Stimulated activated CD8-positive, alpha-beta memory T cell treated with anti-CD3 and anti-CD28 coated beads, Interleukin-4, amount 100 ng/mL, for 4 hours (primary cell): Measurements from ENCODE around the gene RFPL3.
"Not testable (repeated sequence)": the region's sequence is repeated elsewhere in the genome, so short reads cannot be mapped to it uniquely, and the experiment has no call there.

ENCODE experiments used
- DNase-seq, 2 donors: peaks; one replicate each; pipeline ENCODE4 v3.0.0-alpha.2; 2020; ENCODE audit warnings: low read depth in 2 of 2, low spot score in 1 of 2

RFPL3 gene

GRCh38 chr22:32352681-32353080 is 5.0 kb upstream of the RFPL3 start:
- no peak for DNase-seq

GRCh38 chr22:32353292-32353691 is 4.4 kb upstream of the RFPL3 start:
- DNase-seq = no peak

DNA sequence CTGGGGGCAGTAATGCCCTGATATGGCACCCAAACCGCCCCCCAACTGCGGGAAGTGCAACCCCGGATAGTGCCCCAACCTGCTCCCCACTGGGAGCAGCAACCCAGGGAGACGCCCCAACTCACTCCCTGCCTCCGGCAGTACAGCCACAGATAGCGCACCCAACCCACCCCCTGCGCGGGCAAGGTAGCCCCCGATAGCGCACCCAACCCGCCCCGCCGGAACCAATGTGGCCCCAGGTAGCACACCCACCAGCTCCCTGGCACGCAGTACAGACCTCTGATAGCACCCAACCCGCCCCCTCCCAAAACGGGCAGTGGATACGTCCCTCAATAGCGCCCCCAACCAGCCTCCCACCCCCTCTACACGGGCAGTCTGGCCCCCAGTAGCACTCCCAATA is 3.8 kb upstream of the RFPL3 start:
- no peak for DNase-seq

DNA sequence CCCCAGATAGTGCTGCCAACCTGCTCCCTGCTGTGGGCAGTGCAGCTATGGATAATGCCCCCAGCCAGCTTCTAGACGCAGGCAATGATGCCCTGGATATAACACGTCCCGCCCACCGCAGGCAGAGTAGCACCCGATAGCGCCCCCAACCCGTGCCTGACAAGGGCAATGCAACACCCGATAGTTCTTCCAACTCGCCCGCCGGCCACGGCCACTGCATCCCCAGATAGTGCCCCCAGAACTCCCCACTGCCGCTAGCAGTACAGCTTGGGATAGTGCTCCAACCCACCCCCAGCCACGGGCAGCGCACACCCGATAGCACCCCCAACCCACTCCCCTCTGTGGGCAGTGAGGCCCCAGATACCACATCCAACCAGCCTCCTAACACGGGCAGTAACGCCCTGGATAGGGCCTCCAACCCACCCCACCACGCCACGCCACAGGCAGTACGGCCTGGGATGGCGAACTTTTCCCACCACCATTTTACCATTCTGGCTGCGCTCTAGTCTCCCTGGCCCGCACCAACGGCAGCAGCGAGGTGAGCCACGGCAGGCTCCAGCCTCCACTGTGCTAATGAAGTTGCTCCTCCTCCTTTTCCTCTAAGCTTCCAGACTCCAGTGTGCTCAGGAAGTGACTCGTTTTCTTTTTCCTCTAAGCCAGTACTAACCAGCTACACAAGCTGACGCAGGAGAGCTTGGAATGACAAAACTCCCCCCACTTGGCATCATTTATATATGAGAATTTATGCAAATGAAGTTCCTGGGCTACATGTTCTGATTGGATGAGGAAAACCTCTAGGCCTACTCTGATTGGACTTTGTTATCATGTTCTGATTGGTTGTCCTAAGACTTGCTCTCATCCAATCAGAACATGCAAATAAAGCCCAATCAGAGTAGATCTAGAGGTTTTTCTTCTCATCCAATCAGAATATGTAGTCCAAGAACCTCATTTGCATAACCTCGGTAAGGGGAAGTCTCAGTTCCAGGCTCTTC is 3.0 kb upstream of the RFPL3 start:
- no peak for DNase-seq

- no peak for DNase-seq
These were observed 1.9 kb upstream of the RFPL3 start for GRCh38 chr22:32355760-32356159.

- DNase-seq = not testable (repeated sequence)
These were observed 2.4 kb downstream of the RFPL3 start for GRCh38 chr22:32360096-32360495.

DNA sequence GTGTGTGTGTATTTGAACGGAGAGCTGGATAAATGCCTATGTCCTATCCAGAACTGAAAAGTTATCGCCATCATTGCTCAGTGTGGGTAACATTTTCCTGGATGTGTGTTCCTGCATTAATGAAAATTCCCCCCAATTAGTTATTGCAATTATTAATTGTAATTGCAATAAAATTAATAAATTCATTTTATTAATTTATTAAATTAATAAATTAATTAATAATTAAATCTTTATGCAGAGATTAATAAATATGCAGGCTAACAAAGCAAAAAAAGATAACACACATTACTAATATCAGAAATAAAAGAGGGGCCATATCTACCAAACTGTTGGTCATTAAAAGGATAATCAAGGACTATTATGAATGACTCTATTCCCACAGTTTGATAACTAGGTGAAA is 3.6 kb downstream of the RFPL3 start:
- no peak for DNase-seq

DNA sequence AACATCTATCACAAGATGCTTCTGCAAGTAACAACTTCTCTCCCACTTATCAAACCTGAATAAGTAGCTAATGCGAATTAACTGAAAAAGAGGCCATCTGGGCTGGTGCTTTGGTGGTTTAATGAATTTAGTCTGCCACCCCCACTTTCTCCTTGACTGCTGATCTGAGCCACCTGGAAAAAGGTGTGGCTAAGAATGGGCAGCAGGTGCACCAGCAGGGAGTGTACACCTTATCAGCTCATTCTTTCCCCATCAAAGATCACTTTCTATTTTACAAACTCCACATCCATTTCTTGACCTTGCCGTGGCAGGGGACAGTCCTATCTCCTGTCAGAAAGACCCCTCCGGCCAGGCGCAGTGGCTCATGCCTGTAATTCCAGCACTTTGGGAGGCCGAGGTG is 6.5 kb downstream of the RFPL3 start:
- DNase-seq = no peak

- DNase-seq = no peak
These were observed 18.2 kb downstream of the RFPL3 start for GRCh38 chr22:32375678-32376450.

DNA sequence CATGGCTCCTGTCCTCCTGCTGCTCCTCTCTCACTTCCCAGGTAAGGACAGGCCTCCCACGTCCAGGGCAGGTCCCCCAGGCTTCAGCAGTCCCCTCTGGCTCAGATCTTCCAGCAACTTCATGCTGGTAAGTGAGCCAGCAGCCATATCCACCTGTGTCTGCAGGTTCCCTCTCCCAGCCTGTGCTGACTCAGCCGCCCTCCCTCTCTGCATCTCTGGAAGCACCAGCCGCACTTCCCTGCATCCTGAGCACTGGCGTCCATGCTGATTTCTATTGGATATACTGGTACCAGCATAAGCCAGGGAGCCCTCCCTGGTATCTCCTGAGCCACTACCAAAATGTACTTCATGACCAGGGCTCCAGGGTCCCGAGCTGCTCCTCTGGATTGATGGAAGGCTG is 19.0 kb downstream of the RFPL3 start:
- no peak for DNase-seq

- no peak for DNase-seq
These were observed 21.1 kb downstream of the RFPL3 start for GRCh38 chr22:32378707-32379272.

- no peak for DNase-seq
These were observed 23.3 kb downstream of the RFPL3 start for GRCh38 chr22:32380991-32381390.

DNA sequence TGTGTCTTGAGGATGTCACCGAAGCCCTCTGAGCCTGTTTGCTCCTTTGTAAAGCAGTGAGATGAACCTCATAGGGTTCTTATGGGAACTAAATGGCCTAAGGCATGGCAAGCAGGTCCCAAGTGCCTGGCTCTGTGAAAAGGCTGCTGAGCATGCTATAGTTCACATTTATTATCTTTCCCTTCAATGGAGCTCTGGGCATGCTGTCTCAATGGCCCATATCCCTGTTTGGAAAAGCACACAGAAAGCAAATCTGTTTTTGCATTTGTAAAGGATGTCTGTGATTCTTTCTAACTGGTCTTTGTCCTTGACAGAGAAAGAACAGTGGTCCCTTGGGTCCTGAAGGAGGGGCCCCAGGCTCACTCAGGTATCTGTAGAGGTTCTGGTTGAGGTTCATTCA is 28.0 kb downstream of the RFPL3 start:
- DNase-seq = no peak

GRCh38 chr22:32389685-32390084 is 32.0 kb downstream of the RFPL3 start:
- DNase-seq = no peak

DNA sequence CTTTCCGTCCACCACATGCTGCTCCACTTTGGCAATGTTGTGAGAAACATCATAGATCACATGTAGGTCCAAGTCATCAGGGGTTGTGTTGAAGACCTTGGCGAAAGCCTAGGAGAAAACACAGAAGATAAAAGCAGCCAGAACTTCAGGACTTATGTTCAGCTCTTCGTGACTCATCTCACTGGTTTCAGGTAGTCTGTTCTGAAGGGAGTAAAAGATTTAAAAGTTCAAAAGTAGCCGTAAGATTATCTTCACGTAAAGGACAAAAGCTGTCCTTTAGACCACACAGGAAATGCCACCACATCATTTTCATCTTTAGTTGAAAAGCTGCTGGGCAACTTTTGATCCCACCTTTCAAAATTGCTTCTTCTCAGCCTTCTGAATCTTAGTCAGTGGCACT is 37.4 kb downstream of the RFPL3 start:
- DNase-seq = no peak

- DNase-seq = no peak
These were observed 38.6 kb downstream of the RFPL3 start for GRCh38 chr22:32396255-32396654.

- no peak for DNase-seq
These were observed 39.1 kb downstream of the RFPL3 start for GRCh38 chr22:32396746-32397145.

GRCh38 chr22:32401486-32401885 is 43.8 kb downstream of the RFPL3 start:
- DNase-seq = no peak

DNA sequence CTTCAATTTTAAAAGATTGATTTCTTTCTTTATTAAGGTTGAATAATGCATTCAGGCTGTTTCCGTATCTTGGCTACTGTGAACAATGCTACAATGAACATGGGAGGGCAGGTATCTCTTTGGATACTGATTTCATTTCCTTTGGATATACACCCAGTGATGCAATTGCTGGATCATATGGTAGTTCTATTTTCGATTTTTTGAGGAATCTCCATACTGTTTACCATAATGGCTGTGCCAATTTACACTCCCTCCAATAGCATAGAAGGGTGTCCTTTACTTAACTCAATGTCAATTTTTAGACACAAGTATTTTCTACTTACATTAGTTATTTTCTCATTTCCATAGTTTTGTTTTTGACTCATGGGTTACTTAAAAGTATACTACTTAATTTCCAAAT is 46.4 kb downstream of the RFPL3 start:
- DNase-seq = no peak

DNA sequence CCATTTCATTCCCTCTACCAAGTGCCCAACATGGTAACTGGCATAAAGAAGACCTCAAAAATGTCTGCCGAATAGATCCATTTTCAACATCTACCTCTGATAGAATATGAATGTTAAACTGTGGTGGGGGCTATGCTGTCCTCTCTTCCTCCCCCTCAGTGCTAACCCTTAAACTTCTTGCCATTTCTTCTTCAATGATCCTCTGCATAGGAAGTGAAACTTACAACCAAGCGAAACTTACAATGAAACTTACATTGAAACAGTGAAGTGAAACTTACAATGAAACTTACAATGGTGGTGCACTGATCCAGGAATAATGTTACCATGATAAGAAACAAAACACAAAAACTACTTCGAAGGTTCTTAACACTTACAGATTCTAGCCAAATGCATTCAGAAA is 49.6 kb downstream of the RFPL3 start:
- DNase-seq = no peak

- no peak for DNase-seq
These were observed 50.3 kb downstream of the RFPL3 start for GRCh38 chr22:32407936-32408335.

DNA sequence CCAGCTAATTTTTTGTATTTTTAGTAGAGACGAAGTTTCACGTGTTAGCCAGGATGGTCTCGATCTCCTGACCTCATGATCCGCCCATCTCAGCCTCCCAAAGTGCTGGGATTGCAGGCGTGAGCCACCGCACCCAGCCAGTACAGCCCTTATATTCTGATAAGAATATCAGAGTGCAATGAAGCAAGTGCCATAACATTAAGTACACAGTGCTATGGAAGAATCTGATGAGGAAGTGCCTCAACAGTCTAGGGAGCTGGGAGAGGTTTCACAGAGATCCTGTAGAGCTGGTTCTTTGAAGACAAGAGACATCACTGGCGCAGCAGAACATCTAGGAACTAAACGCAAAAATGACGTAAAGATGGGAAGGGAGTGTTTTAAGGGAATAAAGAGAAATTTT is 52.3 kb downstream of the RFPL3 start:
- DNase-seq = no peak
